ENCODE results near the gene PKN3. TPM values are rescaled to one million over a fixed set of nuclear protein-coding genes. Genes with fewer than 3 reads are reported as not detected.

PKN3 gene
- total RNA-seq, 1 experiment from 2014 or later, result 7.8 TPM

GRCh38 chr9:128718047-128718446, 15.7 kb downstream of the PKN3 start:
- H3K27ac ChIP-seq (ENCODE audit: low read length), result no peak overlapping the region
- intact Hi-C loops (cut with micrococcal nuclease), result no loop called here
- DNase-seq, result no peak
- ChIA-PET POLR2A (ENCODE audit: unreplicated experiment) (no interaction called here), CTCF (no interaction called here)
- no peak for ATAC-seq
- no peak overlapping the region for H3K4me3 ChIP-seq (ENCODE audit: low read length)
- no peak overlapping the region for H3K9ac ChIP-seq (ENCODE audit: low read length)
- H3K79me2 ChIP-seq (ENCODE audit: low read length), result no peaks in the 10 kb centered on the region
- BruUV-seq (replicated peaks), result no TSS peak
- no peak overlapping the region for H3K4me2 ChIP-seq (ENCODE audit: low read length)
- H3K4me1 ChIP-seq (ENCODE audit: insufficient read depth, low read length), result no peaks in the 10 kb centered on the region
- no peak for TF ChIP-seq EZH2 (IDR thresholded peaks at IDR 0.05; ENCODE audit: low read length, unreplicated experiment)
- TF ChIP-seq CTCF (conservative IDR thresholded peaks at IDR 0.05; ENCODE audit: low read depth, low read length), result no peak
- no peaks in the 10 kb centered on the region for H3K9me3 ChIP-seq (ENCODE audit: low read length)
- no peak overlapping the region for H2AFZ ChIP-seq (ENCODE audit: low read length)
- no peaks in the 10 kb centered on the region for H4K20me1 ChIP-seq (ENCODE audit: low read length)
- no peaks in the 10 kb centered on the region for H3K9me2 ChIP-seq (replicated peaks; ENCODE audit: low read length)
- H3K36me3 ChIP-seq (ENCODE audit: low read depth, low read length), result no peaks in the 10 kb centered on the region
- no peaks in the 10 kb centered on the region for H3F3A ChIP-seq (ENCODE audit: low read length, unreplicated experiment)
- H3K27me3 ChIP-seq (ENCODE audit: low read length), result no peaks in the 10 kb centered on the region

GRCh38 chr9:128718475-128718874, 16.2 kb downstream of the PKN3 start:
- POLR2A ChIA-PET (ENCODE audit: unreplicated experiment), result no interaction called here
- H3K27me3 ChIP-seq (ENCODE audit: low read length), result no peaks in the 10 kb centered on the region
- CTCF ChIA-PET, result no interaction called here
- H3K4me3 ChIP-seq (ENCODE audit: low read length), result no peak overlapping the region
- no peaks in the 10 kb centered on the region for H3K9me2 ChIP-seq (replicated peaks; ENCODE audit: low read length)
- H3K27ac ChIP-seq (ENCODE audit: low read length), result no peak overlapping the region
- no peak for TF ChIP-seq EZH2 (IDR thresholded peaks at IDR 0.05; ENCODE audit: low read length, unreplicated experiment)
- TF ChIP-seq EZH2phosphoT487 (IDR thresholded peaks at IDR 0.05; ENCODE audit: borderline replicate concordance, low read length), result no peak
- no peak for TF ChIP-seq CTCF (conservative IDR thresholded peaks at IDR 0.05; ENCODE audit: low read depth, low read length)
- no TSS peak for BruUV-seq (replicated peaks)
- H3F3A ChIP-seq (ENCODE audit: low read length, unreplicated experiment), result no peaks in the 10 kb centered on the region
- H3K36me3 ChIP-seq (ENCODE audit: low read depth, low read length), result no peaks in the 10 kb centered on the region
- H3K4me1 ChIP-seq (ENCODE audit: insufficient read depth, low read length), result no peaks in the 10 kb centered on the region
- ATAC-seq, result no peak
- 0 out of 2 replicates have a peak, but pooled peaks cover 1% of the 10 kb centered on the region for H3K79me2 ChIP-seq (ENCODE audit: low read length)
- no peak overlapping the region for H3K9ac ChIP-seq (ENCODE audit: low read length)
- intact Hi-C loops (cut with micrococcal nuclease), result no loop called here
- H3K4me2 ChIP-seq (ENCODE audit: low read length), result no peak overlapping the region
- H3K9me3 ChIP-seq (ENCODE audit: low read length), result no peaks in the 10 kb centered on the region
- no peaks in the 10 kb centered on the region for H4K20me1 ChIP-seq (ENCODE audit: low read length)
- DNase-seq, result no peak
- H2AFZ ChIP-seq (ENCODE audit: low read length), result no peak overlapping the region

- H3K27me3 ChIP-seq (ENCODE audit: low read length), result no peaks in the 10 kb centered on the region
- H3K36me3 ChIP-seq (ENCODE audit: low read depth, low read length), result no peaks in the 10 kb centered on the region
- no peak for TF ChIP-seq EZH2 (IDR thresholded peaks at IDR 0.05; ENCODE audit: low read length, unreplicated experiment)
- no peak for TF ChIP-seq CTCF (conservative IDR thresholded peaks at IDR 0.05; ENCODE audit: low read depth, low read length)
- TF ChIP-seq EZH2phosphoT487 (IDR thresholded peaks at IDR 0.05; ENCODE audit: borderline replicate concordance, low read length), result no peak
- ChIA-PET CTCF (no interaction called here), POLR2A (ENCODE audit: unreplicated experiment) (no interaction called here)
- no peak overlapping the region for H3K4me2 ChIP-seq (ENCODE audit: low read length)
- no TSS peak for BruUV-seq (replicated peaks)
- no peaks in the 10 kb centered on the region for H3F3A ChIP-seq (ENCODE audit: low read length, unreplicated experiment)
- H3K27ac ChIP-seq (ENCODE audit: low read length), result no peak overlapping the region
- DNase-seq (no peak), ATAC-seq (no peak)
- no peak overlapping the region for H3K4me3 ChIP-seq (ENCODE audit: low read length)
- no peaks in the 10 kb centered on the region for H3K9me2 ChIP-seq (replicated peaks; ENCODE audit: low read length)
- H2AFZ ChIP-seq (ENCODE audit: low read length), result no peak overlapping the region
- H3K79me2 ChIP-seq (ENCODE audit: low read length), result 0 out of 2 replicates have a peak, but pooled peaks cover 4% of the 10 kb centered on the region
- no peaks in the 10 kb centered on the region for H3K9me3 ChIP-seq (ENCODE audit: low read length)
- H3K4me1 ChIP-seq (ENCODE audit: insufficient read depth, low read length), result no peaks in the 10 kb centered on the region
- intact Hi-C loops (cut with micrococcal nuclease), result no loop called here
- H3K9ac ChIP-seq (ENCODE audit: low read length), result no peak overlapping the region
- no peaks in the 10 kb centered on the region for H4K20me1 ChIP-seq (ENCODE audit: low read length)
These were observed 17.8 kb downstream of the PKN3 start for GRCh38 chr9:128719919-128720605.
